HG03159 (cell line): ENCODE measurements around the gene SCART1.
"Not testable (repeated sequence)": the region's sequence is repeated elsewhere in the genome, so short reads cannot be mapped to it uniquely, and the experiment has no call there.

Experiments used
- ATAC-seq: cut with Tn5 transposase; IDR thresholded peaks from one replicate; pipeline ENCODE4 v1.9.1; 2021; ENCODE audit warnings: mild to moderate bottlenecking, moderate library complexity; ENCODE audit not compliant: unreplicated experiment

SCART1 gene

GRCh38 chr10:133455196-133455595, 1.5 kb downstream of the SCART1 start:
- ATAC-seq: no peak

DNA sequence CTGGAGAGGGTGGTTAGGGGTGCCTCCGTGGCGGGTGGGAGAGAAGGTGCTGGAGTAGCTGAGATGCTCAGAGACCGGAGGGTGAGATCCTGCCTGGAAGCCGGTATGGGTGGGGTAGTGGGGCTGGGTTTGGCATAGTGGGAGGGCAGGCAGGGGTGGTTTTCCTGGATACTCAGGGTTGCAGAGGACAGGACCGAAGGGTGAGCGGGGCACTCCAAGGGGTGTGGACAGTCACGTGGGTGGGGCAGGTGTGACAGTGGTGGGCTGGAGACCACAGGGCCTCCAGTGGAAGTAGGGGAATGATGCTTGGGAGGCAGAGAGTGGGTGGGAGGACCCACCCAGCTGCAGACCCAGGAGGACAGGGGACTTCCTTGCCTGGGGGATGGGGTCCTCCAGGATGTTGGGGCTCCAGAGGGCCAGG, 1.9 kb downstream of the SCART1 start:
- ATAC-seq: no peak

- ATAC-seq: no peak
Measured at GRCh38 chr10:133456041-133456951, 2.6 kb downstream of the SCART1 start.

GRCh38 chr10:133457100-133457841, 3.5 kb downstream of the SCART1 start:
- ATAC-seq: no peak

- ATAC-seq: no peak
Measured at GRCh38 chr10:133458021-133458709, 4.4 kb downstream of the SCART1 start.

DNA sequence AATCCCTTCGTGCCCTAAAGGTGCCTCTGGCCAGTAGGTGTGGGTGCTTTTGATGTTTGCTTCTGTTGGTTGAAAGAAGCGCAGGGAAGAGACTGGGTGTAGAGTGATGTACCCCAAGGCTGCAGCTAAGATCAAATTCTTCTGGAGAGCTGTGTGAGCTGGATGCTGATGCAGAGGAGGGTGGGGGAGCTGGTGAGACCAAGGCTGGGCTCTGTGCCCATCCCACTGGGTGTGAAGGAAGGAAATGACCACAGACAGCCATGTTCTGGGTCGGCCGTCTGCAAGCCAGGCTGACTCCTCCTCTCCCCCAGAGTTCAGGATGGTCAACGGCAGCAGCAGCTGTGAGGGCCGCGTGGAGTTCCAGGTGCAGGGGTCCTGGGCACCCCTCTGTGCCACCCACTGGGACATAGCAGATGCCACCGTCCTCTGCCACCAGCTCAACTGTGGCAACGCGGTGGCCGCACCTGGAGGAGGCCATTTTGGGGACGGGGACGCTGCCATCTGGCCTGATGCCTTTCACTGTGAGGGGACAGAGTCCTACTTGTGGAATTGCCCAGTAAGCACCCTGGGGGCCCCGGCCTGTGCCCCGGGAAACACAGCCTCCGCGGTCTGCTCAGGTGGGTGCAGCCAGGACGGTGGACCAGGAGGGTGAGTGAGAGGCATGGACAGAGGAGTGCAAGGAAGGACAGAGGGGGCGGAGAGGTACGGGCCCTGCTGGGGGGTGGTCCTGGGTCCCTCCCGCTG, 5.1 kb downstream of the SCART1 start:
- ATAC-seq: no peak

DNA sequence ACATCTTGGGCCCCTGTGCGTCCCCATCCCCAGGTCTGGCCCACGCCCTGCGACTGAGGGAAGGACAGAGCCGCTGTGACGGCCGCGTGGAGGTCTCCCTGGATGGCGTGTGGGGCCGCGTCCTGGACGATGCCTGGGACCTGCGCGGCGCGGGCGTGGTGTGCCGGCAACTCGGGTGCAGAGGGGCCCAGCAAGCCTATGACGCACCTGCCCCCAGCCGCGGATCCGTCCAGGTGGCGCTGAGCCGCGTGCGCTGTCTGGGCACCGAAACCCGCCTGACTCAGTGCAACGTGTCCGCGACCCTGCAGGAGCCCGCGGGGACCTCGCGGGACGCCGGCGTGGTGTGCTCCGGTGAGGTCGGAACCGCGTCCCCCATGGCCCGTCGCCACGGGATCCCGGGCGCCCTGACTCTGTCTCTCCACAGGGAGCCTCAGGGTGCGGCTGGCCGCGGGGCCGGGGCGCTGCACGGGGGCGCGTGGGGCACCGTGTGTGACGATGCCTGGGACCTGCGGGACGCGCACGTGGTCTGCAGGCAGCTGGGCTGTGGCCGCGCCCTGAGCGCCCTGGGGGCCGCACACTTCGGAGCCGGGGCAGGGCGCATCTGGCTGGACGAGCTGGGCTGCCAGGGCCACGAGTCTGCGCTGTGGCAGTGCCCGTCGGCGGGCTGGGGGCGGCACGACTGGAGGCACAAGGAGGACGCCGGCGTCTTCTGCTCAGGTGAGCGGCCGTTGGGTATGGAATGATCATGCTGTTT, 5.9 kb downstream of the SCART1 start:
- no peak for ATAC-seq

- ATAC-seq: no peak
Measured at GRCh38 chr10:133460208-133460769, 6.5 kb downstream of the SCART1 start.

DNA sequence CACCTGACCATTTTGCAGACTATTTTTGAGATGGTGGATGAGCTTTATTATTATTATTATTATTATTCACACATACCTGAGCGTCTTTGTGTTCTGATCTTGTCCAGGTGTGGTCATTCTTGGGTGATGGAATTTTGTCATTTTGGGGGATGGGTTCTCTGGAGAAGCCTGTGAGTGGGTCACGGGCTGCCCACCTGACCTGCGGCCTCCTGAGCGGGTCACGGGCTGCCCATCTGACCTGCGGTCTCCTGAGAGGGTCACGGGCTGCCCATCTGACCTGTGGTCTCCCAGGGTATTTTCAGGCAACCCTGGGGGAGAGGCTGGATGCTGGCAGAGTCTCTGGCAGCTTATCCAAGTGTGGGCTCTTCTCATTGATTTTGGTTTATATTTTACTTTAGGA, 7.3 kb downstream of the SCART1 start:
- ATAC-seq: no peak

DNA sequence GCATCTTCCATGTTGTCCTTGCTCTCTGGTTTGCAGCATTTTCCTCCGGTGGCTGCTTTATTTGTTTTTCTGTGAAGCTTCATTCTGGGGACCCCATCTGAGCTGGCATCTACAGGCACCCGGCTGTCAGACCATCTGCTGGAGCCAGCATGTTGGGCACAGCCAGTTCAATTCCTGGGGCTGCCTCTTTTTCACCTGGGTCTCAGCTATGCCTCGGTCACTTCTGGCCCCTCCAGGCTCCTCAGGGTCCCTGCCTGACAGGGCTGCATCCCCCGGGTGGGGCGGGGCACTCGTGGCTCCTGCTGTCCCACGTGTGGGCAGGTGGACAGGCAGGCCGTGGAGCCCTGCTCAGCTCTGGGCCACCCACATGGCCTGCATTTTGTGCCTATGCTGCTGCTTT, 8.1 kb downstream of the SCART1 start:
- no peak for ATAC-seq

DNA sequence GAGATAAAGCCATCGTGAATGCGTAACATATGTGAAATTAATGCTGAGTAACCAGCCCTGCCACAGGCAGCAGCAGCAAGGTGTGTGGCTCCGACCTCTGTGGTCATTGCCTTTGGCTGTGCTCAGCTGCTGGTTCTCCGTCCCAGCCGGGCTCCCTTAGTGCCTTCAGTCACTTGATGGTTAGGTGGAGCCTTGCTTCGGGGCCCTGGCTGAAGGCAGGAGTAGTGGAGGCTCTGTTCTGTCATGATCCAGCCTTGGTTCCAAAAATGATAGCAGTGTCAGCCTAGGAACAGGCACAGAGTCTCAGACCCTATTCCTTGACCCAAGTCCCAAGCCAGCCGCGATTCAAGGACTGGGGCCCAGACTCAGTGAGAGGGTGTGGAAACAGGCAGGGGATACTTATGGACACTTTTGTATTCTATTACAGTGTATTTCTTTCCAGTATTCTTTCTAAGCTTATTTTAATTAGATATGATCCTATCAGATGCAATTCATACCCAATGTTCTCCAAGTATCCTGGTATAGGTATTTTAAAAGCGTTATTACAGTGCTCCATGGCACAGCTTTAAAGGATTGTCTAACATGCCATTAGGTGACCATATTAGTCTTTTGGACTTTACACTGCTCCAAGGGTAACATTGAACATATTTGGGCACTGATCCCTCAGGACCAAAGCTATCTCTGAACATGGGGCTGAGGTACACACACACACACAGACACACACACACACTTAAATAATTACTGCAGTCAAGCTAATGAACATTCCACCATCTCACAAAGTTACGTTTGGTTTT, 9.0 kb downstream of the SCART1 start:
- no peak for ATAC-seq

GRCh38 chr10:133464582-133465031, 10.9 kb downstream of the SCART1 start:
- no peak for ATAC-seq

DNA sequence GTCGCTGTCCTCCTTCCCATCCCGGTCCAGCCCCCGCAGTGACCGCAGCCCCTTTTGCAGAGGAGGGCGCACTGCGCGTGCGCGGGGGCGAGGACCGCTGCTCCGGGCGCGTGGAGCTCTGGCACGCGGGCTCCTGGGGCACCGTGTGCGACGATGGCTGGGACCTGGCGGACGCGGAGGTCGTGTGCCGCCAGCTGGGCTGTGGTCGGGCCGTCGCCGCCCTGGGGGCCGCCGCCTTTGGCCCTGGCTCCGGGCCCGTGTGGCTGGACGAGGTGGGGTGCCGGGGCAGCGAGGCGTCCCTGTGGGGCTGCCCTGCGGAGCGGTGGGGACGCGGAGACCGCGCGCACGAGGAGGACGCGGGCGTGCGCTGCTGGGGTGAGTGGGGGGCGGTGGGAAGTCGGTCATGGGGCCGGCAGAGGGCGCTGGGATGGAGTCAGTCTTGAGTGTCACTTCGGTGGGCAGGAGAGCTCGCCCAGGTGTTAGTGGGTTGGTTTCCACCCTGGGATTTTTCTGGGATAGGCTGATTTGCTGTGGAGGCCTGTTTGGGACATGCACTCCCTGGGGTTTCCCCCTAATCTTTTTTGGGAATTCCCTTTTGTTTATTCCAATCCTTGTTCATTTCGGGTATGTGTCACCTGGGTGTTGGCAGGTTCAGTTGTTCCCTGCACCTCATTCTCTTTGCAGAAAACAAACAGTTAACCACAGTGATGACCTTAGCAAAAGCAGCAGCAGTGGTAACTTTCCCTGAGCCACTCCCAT, 11.6 kb downstream of the SCART1 start:
- no peak for ATAC-seq

GRCh38 chr10:133465950-133466474, 12.3 kb downstream of the SCART1 start:
- ATAC-seq: no peak

DNA sequence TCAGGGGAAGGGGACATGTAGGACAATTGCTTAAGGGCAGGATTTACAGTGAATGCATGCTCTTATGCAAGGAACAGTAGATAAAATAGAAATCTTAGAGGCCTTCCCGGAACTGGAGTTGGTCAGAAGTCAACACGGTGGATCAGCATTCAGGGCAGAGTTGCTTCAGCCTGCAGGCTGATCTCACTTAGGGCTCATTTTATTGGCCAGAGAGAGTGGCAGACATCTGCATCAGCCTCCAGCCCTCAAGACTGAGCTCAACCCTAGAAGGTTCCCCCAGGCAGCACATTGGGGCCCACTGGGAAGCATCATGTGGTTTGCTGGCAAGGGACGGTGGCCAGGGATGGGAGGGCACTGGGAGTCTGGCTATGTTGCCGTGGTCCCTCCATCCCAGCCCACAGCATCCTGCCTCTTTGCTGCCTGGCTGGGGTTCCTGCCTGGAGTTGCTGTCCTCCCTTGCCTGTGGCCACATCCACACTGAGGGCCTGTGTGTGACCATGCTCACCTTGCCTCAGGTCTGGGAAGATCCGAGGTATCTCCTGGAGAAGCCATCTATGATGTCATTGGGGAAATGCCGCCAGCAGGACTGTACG, 13.0 kb downstream of the SCART1 start:
- no peak for ATAC-seq

- ATAC-seq: no peak
Measured at GRCh38 chr10:133467286-133467911, 13.7 kb downstream of the SCART1 start.

- ATAC-seq: not testable (repeated sequence)
Measured at GRCh38 chr10:133469205-133469604, 15.5 kb downstream of the SCART1 start.
